ENCODE results near the gene MLN.

- TF ChIP-seq, protein P1, sequence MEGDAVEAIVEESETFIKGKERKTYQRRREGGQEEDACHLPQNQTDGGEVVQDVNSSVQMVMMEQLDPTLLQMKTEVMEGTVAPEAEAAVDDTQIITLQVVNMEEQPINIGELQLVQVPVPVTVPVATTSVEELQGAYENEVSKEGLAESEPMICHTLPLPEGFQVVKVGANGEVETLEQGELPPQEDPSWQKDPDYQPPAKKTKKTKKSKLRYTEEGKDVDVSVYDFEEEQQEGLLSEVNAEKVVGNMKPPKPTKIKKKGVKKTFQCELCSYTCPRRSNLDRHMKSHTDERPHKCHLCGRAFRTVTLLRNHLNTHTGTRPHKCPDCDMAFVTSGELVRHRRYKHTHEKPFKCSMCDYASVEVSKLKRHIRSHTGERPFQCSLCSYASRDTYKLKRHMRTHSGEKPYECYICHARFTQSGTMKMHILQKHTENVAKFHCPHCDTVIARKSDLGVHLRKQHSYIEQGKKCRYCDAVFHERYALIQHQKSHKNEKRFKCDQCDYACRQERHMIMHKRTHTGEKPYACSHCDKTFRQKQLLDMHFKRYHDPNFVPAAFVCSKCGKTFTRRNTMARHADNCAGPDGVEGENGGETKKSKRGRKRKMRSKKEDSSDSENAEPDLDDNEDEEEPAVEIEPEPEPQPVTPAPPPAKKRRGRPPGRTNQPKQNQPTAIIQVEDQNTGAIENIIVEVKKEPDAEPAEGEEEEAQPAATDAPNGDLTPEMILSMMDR (conservative IDR thresholded peaks at IDR 0.05), result no peak
- TF ChIP-seq ZFX (IDR thresholded peaks at IDR 0.05), result no peak
Measured at GRCh38 chr6:33798343-33798848, 5.4 kb downstream of the MLN start.
